ENCODE results near the gene PLAC8L1.

- TF ChIP-seq CTCF (IDR thresholded peaks at IDR 0.05; ENCODE audit: low read length) (no peak), EZH2 (IDR thresholded peaks at IDR 0.05; ENCODE audit: borderline replicate concordance, low read length) (no peak)
These were observed 34.2 kb downstream of the PLAC8L1 start for GRCh38 chr5:146071171-146071570.
